Measurements from ENCODE around the gene SLC5A5. TPM values are rescaled to one million over a fixed set of nuclear protein-coding genes. Genes with fewer than 3 reads are reported as not detected.

Gene SLC5A5
- total and polyA plus RNA-seq, 2 of the 8 experiments (the other 6 are each of a cell fraction or from before 2014, with no cell fraction given), result 1.5 to 1.8 TPM

DNA sequence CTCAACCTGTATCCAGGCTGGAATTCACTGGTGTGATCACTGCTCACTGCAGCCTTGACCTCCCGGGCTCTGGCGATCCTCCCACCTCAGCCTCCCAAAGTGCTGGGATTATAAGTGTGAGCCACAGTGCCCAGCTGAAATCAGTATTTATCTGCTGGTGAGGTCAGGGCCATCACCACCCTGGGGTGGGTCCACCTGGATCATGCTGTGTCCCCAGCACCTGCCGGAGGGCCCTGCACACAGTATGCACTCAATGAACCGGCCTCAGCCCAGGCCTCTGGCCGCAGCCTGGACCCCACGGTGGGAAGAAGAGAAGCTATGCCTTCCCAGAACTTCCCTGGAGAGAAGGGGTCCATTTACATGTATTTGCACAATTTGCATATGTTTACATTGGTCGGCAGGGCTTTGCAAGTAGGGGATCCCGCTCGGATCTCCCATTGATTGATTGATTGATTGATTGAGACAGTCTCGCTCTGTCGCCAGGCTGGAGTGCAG is 2.6 kb upstream of the SLC5A5 start (continued):
- TF ChIP-seq TEAD4 (IDR thresholded peaks at IDR 0.05; ENCODE audit: low read depth, low read length) (no peak), BRCA1 (IDR thresholded peaks at IDR 0.05; ENCODE audit: low read depth, low read length) (no peak), SUZ12 (IDR thresholded peaks at IDR 0.05; ENCODE audit: low read length) (no peak), KDM5A (IDR thresholded peaks at IDR 0.05; ENCODE audit: low read length) (no peak), SIN3A (conservative IDR thresholded peaks at IDR 0.05 in 1 of 2, IDR thresholded peaks at IDR 0.05 in 1 of 2; ENCODE audit: low read depth in 1 of 2, low read length in 2 of 2) (no peak), EGR1 (IDR thresholded peaks at IDR 0.05; ENCODE audit: borderline replicate concordance, low read depth, low read length) (no peak)
- TF ChIP-seq, protein P1, sequence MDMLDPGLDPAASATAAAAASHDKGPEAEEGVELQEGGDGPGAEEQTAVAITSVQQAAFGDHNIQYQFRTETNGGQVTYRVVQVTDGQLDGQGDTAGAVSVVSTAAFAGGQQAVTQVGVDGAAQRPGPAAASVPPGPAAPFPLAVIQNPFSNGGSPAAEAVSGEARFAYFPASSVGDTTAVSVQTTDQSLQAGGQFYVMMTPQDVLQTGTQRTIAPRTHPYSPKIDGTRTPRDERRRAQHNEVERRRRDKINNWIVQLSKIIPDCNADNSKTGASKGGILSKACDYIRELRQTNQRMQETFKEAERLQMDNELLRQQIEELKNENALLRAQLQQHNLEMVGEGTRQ (IDR thresholded peaks at IDR 0.05; ENCODE audit: low read length), result no peak
- TF ChIP-seq, protein P2, sequence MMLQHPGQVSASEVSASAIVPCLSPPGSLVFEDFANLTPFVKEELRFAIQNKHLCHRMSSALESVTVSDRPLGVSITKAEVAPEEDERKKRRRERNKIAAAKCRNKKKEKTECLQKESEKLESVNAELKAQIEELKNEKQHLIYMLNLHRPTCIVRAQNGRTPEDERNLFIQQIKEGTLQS (IDR thresholded peaks at IDR 0.05; ENCODE audit: insufficient read depth, low read depth, low read length), result no peak
- TF ChIP-seq, protein P3, sequence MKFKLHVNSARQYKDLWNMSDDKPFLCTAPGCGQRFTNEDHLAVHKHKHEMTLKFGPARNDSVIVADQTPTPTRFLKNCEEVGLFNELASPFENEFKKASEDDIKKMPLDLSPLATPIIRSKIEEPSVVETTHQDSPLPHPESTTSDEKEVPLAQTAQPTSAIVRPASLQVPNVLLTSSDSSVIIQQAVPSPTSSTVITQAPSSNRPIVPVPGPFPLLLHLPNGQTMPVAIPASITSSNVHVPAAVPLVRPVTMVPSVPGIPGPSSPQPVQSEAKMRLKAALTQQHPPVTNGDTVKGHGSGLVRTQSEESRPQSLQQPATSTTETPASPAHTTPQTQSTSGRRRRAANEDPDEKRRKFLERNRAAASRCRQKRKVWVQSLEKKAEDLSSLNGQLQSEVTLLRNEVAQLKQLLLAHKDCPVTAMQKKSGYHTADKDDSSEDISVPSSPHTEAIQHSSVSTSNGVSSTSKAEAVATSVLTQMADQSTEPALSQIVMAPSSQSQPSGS (IDR thresholded peaks at IDR 0.05; ENCODE audit: low read length), result no peak
